RCC 7860 (cell line): ENCODE measurements around the gene DNAJC6.
A peak's percentile ranks its signal among the peaks of the same experiment; 100 is the strongest.
"Not testable (repeated sequence)": the region's sequence is repeated elsewhere in the genome, so short reads cannot be mapped to it uniquely, and the experiment has no call there.

Source experiments
- DNase-seq: peaks from one replicate; pipeline ENCODE4 v3.0.0-alpha.2; 2015; ENCODE audit warnings: low spot score
- FAIRE-seq: peaks from 2 replicates; lab custom pipeline; 2012; peaks lifted over from hg19 to GRCh38; lab: Jason Lieb, UNC

Gene DNAJC6

DNA sequence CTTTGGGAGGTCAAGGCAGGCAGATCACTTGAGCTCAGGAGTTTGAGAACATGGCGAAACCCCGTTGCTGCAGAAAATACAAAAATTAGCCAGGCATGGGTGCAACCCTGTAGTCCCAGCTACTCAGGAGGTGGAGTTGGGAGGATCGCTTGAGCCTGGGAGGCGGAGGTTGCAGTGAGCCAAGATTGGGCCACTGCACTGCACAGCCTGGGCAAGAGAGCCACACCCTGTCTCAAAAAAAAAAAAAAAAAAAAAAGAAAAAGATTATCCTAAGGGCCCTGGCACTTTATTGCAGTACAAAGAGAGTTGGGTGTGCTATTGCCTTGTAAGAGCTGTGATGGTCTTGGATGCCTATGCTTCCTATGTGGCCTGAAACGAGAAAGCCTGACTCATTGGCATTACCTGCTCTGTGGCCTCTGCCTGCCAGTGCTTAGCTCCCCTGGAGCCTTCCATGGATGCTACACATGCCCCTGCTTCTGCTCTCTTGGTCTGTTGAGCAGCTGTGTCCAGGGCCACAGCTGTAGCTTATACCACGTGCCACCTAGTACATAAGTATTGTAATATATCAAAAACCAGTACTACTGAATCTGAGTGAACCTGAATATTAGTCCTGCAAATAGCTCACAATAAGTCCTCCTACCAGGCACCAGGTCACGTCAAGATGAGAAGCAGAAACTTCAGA, 45.8 kb downstream of the DNAJC6 start:
- FAIRE-seq (no peak), DNase-seq (no peak)

DNA sequence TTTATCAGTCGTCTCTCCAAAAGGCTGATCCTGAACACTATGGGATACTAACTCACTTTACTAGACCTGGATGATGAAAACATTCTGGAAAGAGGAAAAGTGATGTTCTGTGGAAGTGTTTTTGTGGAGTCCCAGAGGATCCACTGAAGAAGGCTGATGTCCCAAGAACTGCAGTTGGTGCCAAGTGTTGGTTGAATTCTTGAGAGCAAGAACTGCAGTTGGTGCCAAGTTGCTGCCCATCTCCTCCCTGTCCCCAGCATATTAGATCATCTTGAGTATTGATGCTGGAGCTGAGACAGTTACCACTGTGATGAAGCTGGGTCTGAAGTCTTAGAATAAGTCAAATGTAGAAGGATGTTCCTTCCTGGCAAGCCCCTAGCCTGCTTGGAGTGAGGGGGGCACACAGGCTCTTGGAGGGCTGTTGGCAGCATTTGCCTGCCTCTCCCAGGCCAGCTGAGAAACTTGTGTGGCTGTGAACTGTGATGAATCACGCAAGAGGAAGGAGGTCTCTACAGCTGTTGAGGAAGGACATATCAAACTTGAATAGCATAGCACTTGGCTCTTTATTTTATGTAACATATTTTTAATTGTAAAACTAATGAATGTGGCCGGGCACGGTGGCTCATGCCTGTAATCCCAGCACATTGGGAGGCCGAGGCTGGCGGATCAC, 48.1 kb downstream of the DNAJC6 start:
- no peak for FAIRE-seq
- no peak for DNase-seq

DNA sequence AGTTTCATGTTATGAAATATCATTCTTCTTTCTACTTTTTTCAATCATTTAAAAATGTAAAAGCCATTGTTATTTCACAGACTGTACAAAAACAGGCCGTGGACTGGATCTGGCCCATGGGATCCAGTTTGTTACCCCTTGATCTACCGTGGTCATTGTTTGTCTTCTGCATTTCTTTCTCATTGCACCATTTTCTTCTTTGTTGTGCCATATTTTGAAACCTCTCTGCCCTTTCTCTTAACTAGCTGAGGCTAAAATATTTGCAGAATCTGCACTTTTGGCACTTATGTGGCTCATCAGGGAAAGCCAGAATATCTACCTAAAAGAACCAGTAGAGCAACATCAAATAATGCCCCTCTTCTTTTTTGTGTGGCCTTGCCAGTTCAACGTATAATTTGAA, 50.5 kb downstream of the DNAJC6 start:
- FAIRE-seq (no peak), DNase-seq (no peak)

DNA sequence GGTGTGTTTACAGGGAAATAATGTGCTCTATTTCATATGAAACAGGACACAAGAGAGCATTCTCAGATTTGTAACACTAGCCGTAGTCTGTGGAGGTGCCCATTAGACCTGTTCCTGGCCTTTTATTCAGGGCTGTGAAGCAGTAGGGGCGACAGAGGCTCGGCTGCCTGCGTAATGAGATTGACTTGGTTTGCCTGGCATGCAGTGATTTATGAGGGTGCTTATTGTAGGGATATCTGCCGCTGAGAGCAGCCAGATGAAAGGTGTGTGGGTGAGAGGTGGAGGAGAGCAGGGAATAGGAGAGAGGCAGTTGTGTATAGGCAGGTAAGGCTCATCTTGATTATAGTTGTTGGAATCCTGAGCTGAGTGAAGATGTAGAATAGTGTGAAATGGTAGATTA, 51.3 kb downstream of the DNAJC6 start:
- DNase-seq (no peak), FAIRE-seq (no peak)

DNA sequence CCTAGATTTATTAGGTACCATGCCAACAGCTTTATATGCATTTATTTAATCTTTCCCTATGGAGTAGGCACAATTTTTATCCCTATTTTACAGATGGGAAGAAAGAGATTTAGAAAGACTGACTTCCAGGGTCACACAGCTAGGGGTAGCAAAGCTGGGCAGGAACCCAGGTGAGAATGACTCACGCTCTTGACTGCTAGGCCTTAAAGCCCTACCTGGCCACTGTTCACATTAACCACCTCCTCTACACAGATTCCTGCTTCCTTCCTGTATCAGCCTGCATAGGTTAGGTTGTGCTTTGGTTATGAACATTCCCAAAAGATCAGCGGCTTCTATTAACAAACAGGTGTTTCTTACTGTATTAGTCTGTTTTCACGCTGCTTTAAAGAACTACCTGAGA, 53.2 kb downstream of the DNAJC6 start:
- DNase-seq (no peak), FAIRE-seq (no peak)

DNA sequence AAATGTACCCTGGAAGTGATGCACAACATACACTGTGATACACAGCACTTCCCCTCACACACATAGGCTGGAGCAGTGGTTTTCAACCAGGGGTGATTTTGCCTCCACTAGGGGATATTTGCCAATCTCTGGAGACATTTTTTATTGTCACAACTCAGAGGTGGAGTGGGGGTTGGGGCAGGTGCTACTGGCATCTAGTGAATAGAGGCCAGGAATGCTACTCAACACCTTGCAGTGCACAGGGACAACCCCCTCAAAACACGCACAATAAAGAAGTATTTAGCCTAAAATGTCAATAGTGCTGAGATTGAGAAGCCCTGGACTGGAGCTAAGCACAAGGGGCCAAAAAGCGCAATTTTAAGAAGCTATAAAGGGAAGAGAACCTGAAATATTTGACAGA, 54.1 kb downstream of the DNAJC6 start:
- FAIRE-seq (no peak), DNase-seq (no peak)

DNA sequence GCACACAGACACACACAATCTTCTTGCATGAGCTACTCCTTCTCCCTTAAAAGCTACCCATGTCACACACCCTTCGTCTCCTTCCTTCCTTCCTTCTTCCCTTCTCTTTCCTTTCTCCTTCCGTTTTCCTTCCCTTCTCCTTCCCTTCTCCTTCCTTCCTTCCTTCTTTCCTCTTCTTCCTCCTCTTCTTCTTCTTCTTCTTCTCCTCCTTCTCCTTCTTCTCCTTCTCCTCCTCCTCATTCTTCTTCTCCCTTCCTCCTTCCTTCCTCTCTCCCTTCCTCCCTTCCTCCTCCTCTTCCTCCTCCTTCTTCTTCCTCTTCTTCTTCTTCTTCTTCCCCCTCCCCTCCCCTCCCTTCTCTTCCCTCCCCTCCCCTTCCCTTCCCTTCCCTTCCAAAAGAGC, 59.1 kb downstream of the DNAJC6 start:
- no peak for FAIRE-seq
- DNase-seq = no peak

DNA sequence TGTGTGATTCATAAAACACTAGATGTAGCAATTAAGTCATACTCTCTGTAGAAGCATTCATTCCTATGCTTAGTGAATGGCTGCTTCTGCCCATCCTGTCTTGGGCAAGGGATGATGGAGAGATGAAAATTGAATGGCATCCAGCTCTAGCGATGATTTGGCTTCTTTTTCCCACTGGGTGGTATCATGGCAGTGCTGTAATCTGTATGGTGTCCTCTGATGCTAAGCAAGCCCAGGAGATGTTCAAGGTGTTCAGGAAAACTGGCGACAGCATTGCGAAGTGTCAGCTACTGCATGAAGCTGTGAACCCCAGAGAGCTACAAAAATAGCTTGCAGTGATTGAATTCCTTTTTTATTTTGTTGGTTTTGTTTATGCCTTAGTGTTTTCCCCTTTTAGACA, 62.2 kb downstream of the DNAJC6 start:
- DNase-seq (no peak), FAIRE-seq (no peak)

DNA sequence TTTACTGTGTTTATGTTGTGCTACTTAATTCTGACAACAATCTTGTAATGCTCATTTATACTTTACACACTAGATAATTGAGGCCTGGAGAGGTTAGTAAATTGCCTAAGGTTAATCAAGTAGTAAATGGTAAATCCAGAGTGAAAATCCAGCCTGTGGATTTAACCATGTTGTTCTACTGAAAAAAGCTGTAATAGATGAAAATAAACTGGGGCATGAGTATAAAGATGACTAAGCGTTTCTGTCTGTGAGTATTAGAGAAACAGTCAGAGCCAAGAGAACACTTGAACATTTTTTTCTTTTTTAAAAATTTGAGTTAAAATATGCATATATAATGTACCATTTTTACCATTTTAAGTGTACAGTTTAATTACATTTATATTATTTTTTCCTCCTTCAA, 63.2 kb downstream of the DNAJC6 start:
- FAIRE-seq (peak; percentile 41), DNase-seq (no peak)

DNA sequence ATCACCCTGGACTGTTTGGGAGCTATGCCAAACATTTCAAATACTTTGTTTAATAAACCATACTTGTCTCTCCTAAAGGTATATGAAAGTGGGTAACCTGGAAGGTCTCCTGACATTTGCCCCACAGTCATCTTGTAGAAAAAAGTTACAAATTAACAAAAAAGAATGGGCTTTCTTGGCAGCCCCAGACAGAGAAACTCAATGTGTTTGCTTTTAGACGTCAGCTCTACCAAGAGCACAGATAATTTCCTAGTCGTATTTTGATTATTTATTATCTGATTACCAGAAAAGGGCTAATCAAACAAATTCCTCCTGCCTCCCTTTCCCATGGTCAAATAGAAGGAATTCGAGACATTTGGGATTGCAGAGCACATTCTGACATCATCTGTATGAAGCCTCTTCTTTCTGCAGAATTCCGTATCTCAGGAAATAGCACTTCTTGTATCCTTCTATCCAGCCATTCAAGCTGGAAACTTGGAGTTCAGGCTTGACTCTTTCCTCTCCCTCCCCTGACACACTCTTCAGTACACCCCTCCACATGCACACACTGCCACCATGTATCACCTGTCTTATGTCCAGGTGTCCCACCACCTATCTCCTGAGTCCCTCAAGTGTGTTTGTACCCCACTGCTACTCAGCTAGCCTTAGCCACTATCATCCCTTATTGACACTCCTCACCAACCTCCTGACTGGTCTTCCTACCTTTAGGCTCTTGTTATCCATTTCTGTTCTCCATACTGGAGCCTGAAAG, 68.3 kb downstream of the DNAJC6 start:
- FAIRE-seq = no peak

DNA sequence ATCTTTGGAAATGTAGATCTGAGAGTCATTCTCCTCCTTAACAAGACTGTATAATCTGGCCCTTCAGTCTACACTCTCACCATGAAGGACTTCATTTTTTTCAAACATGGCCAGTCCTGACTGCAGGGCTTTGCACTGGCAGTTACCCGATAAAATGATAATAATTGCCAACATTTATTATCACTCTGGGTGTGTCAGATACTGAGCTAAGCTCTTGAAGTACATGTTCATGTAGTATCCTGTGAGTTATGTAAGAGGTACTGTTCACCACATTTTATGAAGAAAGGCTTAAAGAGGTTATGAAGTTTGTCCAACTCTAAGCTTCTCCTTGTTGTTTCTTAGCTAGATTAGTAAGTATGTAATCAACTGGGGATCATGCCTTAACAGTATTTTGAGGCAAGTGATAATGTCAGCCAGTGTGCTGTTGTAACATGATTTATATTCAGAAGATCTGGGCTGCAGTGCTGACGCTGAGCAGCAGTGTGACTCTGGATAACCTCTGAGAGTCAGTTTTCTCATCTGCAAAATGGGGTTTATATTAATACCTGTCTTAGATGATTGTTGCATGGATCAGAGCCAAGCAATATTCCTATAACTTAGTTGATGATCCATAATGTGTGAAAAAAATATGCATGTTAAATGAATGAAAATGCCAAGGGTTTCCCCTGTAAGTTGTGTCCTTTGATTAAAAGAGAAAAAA, 69.1 kb downstream of the DNAJC6 start:
- DNase-seq (no peak), FAIRE-seq (no peak)

More for the DNA sequence above, 68.3 kb downstream of the DNAJC6 start:
- no peak for DNase-seq

DNA sequence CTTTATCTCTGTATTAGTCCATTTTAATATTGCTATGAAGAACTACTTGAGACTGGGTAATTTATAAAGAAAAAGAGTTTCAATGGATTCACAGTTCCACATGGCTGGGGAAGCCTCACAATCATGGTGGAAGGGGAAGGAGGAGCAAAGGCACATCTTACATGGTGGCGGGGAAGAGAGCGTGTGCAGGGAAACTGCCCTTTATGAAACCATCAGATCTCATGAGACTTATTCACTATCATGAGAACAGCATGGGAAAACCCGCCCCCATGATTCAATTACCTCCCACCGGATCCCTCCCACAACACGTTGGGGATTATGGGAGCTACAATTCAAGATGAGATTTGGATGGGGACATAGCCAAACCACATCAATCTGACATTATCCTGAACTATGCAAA, 75.1 kb downstream of the DNAJC6 start:
- not testable (repeated sequence) for DNase-seq, FAIRE-seq

DNA sequence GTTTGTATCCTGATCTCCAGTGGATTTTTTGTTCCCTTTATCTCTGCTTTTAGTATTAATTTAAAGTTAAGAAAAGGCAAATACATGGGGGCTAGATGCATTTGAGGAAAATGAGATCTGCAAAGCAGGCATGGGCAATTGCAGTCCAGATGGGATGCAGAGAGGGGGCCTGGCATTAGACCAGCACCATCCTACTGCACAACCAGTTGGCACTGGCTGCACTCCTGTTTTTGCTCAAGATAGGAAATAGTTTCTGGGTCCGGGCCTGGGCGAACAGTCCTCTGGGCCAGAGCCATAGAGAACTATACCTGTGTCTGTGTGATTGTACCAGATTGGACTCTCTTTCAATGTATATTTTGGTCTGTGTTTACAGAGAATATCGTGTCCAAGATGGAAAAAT, 77.1 kb downstream of the DNAJC6 start:
- DNase-seq (no peak), FAIRE-seq (no peak)

DNA sequence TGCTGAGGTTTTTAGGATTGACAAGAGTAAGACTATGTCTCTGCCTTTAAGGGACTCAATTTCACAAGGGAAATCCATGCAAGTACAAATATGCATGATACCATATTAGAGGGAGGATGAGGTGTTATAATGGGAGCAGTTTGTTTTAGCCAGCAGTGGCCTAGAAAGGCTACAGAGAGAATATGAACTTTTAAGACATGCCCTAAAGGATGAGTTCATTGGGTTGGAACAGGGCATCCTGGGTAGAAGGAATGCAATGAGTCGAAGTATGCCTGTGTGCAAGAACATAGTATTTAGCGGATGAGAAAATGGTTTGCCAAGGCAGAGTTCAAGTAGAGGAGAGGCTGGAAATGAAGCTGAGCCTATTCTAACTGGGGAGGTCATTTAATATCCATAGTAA, 78.5 kb downstream of the DNAJC6 start:
- FAIRE-seq (no peak), DNase-seq (no peak)

DNA sequence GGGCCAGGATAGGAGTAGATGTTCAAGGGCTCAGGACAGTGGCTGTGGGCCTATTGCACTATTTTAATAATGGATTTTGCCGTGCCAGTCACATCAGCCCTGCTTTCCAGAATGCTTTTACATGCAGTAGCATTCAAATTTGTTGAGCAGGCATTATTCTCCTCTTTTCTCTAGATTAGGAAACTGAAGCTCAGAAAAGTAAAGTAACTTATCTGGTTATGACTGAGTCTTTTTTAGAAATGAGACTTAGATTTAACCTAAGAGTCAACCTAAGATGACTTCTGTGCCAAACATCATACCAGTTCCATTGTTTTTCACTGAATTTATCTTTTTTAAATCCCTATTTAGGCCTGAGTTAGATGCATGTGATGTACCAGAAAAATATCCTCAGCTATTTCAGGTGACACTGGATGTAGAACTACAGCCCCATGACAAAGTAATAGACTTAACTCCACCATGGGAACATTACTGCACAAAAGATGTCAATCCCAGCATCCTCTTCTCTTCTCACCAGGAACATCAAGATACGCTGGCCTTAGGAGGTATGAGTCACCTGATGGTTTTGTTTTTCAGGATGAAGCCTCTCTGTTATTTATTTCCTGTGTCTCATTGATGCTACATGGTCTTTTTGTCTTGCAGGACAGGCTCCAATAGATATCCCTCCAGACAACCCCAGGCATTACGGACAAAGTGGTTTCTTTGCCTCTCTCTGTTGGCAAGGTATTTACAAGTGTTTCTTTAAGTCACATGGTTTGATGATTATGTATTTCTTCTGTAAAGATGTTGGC, 79.8 kb downstream of the DNAJC6 start:
- FAIRE-seq (no peak), DNase-seq (no peak)

DNA sequence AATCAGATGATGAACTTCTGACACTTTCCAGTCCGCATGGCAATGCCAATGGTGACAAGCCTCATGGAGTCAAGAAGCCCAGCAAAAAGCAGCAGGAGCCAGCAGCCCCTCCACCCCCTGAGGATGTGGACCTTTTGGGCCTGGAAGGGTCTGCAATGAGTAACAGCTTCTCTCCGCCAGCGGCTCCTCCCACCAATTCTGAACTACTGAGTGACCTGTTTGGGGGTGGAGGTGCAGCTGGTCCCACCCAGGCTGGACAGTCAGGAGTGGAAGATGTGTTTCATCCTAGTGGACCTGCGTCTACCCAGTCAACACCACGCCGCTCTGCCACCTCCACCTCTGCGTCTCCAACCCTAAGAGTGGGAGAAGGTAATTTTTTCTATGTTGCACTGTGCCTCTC, 83.2 kb downstream of the DNAJC6 start:
- FAIRE-seq (no peak), DNase-seq (no peak)

DNA sequence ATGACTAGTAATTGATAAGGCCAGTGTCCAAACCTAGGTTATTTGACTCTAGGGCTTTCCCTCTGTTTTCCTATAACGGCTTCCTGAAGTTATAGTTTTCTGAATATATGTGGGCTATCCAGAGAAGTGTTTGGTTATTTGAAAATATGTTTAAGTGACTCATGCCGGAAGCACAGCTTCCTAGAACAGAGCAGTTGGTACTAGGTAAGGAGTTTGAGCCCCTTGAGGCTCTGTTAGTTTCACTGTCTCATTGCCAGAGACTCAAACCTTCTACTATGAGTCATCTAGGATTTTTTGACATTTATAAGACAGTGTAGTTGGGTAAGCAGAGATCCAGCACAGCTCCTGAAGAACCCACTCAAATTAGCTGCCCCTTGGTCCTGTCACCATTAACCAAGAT, 84.0 kb downstream of the DNAJC6 start:
- FAIRE-seq (no peak), DNase-seq (peak; percentile 37)

DNA sequence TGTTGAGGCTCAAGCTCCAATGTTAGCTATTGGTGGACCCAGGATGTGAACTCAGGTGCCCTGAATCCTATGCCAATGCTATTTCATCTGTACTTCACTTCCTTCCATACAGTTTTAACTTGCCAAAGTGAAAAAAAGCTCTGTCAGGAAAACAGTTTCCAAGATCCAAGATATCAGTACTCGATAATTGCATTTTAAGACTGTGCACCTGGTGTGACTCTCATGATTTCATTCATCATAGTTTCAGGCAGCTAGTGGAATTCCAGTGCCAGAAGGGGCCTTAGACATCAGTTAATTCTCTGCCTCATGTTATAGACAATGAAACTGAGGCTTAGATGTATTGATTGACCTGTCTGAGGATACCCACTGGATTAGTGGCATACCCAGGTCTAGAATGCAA, 84.6 kb downstream of the DNAJC6 start:
- no peak for FAIRE-seq
- no peak for DNase-seq

DNA sequence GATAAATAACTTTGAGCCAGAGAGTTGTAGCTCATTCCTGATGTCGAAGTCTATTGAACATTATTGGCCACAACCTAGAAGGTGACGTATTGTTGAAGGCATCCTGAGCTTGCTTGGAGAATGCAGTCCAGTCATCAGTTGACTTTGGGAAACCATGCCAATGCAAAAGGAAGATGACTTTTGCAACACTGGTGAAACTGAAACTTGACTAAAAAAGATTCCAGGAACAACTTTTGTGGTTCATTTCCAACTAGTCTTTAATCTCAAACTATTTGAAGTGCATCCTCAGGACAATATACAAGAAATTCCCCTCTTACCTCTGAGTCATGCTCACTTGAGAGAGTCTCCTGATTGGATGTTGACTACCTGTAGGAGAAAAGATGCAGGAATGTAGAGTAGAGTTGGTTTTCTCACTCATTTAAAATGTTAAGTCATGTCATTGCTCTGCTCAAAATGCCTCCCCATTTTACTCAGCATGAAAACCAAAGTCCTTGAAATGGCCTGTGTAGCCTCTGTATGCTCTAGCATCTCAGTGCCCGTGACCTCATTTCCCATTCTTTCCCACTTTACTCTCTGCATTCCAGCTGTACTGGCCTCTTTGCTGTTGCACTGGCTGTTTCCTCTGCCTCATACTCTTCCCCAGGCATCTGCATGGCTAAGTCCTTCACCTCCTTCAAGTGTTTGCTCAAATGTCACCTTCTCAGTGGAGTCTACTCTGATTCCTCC, 86.7 kb downstream of the DNAJC6 start:
- no peak for FAIRE-seq
- peak; percentile 71 for DNase-seq

DNA sequence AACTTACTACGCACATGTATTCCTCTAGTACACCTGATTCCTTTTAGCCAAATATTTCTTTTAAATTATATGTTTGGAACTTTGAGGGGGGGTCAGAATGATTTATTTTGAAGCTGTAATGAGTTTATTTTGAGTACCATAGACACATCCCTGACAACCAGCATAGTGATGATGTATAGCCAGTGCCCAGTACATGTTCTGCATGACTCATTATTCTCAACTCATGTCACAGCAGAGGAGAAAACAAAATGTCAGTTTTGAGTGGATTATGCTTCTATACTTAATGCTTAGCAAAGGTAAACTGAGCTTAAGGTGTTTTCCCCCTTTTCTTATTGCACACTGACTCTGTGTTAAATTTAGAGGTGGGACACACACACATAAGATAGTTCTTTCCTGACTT, 88.7 kb downstream of the DNAJC6 start:
- no peak for DNase-seq
- no peak for FAIRE-seq
